OCI-LY1 (cell line): ENCODE results near the gene TRIM49D2.
"Not testable (repeated sequence)": the region's sequence is repeated elsewhere in the genome, so short reads cannot be mapped to it uniquely, and the experiment has no call there.

Source experiments
- EZH2 ChIP-seq: fragments of 200-600 bp; sonication (generic), shearing (Covaris generic); IDR thresholded peaks from 2 replicates; pipeline ENCODE4 v1.8.0; 2017; ENCODE audit warnings: borderline replicate concordance, mixed run types, mild to moderate bottlenecking, antibody characterized with exemption, low read length, moderate library complexity, mixed read lengths
- TF ChIP-seq, protein P1 (sequence below): fragments of 200-600 bp; sonication (generic), shearing (Covaris generic); IDR thresholded peaks from 2 replicates; pipeline ENCODE4 v1.5.1; 2017; ENCODE audit warnings: mild to moderate bottlenecking, antibody characterized with exemption, low read length, moderate library complexity, mixed read lengths

- TF ChIP-seq, protein P1, sequence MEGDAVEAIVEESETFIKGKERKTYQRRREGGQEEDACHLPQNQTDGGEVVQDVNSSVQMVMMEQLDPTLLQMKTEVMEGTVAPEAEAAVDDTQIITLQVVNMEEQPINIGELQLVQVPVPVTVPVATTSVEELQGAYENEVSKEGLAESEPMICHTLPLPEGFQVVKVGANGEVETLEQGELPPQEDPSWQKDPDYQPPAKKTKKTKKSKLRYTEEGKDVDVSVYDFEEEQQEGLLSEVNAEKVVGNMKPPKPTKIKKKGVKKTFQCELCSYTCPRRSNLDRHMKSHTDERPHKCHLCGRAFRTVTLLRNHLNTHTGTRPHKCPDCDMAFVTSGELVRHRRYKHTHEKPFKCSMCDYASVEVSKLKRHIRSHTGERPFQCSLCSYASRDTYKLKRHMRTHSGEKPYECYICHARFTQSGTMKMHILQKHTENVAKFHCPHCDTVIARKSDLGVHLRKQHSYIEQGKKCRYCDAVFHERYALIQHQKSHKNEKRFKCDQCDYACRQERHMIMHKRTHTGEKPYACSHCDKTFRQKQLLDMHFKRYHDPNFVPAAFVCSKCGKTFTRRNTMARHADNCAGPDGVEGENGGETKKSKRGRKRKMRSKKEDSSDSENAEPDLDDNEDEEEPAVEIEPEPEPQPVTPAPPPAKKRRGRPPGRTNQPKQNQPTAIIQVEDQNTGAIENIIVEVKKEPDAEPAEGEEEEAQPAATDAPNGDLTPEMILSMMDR, result not testable (repeated sequence)
- TF ChIP-seq EZH2, result not testable (repeated sequence)
Measured at GRCh38 chr11:89960833-89961232, 37.0 kb downstream of the TRIM49D2 start.
